GM18517 (cell line): Measurements from ENCODE around the gene IFIT1B.
"Not testable (repeated sequence)": the region's sequence is repeated elsewhere in the genome, so short reads cannot be mapped to it uniquely, and the experiment has no call there.

Source experiments
- ATAC-seq: cut with Tn5 transposase; IDR thresholded peaks from one replicate; pipeline ENCODE4 v1.9.1; 2021; ENCODE audit warnings: mild to moderate bottlenecking, moderate library complexity; ENCODE audit not compliant: unreplicated experiment

The IFIT1B gene, protein sequence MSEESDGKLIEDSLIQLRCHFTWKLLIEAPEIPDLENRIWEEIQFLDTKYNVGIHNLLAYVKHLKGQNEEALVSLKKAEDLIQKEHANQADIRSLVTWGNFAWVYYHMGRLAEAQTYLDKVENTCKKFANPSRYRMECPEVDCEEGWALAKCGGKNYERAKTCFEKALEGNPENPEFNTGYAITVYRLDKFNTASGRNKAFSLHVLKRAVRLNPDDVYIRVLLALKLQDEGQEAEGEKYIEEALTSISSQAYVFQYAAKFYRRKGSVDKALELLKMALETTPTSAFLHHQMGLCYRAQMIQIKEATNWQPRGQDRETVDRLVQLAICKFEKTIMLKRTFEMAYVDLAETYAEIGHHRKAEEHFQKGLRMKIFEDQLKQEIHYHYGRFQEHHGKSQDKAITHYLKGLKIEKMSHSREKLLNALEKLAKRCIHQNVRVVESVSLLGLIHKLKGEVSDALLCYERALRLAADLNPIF

DNA sequence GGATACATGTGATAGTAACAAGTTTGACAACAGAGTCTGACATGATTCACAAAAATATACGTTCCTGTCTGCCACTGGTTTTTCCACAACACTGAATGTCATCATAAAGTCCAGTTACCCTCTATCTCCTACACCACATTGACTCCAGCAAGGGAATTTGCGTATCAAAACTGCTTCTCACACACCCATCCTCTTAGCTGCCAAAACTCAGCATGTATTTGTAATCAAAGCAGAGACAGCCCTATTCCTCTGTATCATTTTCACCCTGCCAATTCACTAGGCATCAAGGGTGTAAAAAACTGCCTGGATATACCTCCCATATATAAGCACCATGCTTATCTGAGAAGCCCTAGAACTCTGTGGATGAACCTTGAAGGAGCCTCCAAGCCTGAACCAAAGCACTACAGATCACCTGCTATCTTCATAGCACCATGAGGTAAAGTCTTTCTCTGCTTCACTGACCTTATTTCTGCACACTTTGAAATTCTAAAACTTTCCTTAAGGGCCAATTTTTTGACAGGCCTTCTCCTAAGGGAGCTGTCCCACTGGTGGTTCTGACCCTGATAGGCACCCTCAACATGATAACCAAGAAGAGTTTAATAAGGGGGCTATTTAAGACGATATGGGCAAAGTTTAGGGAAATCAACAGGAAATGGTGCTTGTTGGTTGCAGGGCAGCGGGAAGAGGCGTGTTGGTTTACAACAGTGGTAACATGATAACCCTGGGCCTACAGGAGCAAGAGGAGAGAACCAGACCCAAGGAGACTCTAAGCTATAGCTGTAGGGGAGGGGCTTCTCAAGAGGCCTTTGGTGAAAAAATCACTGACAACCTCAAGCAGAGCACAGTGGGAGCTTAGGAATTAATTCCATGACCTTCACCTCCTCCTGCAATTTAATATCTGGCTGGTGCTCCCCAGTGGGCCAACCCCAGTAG lies at the start of gene IFIT1B:
TSS of gene IFIT1B (plus strand) at position 352 of the 933 bp plus-strand sequence. CDS start at position 432, 80 bp downstream.
- ATAC-seq, result no peak

DNA sequence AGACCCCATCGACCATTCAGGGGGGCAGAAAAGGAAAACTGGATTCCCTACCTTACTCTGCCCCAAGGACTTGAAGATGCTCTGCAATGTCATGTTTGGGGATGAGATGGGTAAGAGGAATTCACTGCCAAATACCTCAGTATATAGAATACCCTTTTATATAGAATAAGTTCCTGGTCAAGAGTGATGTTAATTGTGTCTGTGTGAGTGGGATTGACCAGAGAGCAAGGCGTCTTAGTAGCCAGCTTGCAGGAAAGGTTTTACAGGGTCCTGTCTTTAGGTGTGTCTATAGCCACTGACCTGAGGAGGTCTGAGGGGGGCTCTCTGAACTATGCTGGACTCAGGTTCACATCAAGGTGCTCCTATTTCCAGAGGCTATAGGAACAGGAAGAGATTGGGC lies 48.7 kb upstream of the IFIT1B start:
- no peak for ATAC-seq

DNA sequence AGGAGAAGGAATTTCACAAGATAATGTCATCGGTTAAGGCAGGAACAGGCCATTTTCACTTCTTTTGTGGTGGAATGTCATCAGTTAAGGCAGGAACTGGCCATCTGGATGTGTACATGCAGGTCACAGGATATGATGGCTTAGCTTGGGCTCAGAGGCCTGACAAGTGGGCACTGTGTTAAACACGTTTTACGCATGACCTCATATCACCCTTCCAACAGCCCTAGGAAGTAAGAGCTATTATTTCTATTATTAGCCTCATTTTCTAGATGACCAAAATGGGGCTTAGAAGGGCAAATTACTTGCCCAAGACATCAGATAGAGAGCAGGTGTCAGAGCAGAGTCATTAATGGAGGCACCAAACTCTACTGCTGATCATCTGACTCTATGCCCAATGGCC lies 47.8 kb upstream of the IFIT1B start:
- ATAC-seq, result not testable (repeated sequence)

- ATAC-seq, result no peak
Measured at GRCh38 chr10:89330537-89331212, 47.2 kb upstream of the IFIT1B start.

DNA sequence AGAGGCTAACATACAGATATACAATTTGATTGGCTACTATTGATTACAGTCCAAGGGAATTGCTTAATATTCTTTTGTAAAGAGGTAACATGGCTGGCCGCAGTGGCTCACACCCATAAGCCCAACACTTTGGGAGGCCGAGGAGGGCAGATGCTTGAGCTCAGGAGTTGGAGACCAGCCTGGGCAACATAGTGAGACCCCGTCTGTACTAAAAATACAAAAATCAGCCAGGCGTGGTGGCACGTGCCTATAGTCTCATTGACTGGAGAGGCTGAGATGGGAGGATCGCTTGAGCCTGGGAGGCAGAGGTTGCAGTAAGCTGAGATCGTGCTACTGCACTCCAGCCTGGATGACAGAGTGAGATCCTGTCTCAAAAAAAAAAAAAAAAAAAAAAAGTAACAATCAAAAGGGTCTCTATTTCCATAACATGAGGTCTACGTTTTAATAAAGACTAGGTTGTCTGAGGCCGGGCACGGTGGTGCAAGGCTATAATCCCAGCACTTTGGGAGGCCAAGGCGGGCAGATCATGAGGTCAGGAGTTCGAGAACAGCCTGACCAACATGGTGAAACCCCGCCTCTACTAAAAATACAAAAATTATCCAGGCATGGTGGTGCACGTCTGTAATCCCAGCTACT lies 46.3 kb upstream of the IFIT1B start:
- ATAC-seq, result not testable (repeated sequence)

DNA sequence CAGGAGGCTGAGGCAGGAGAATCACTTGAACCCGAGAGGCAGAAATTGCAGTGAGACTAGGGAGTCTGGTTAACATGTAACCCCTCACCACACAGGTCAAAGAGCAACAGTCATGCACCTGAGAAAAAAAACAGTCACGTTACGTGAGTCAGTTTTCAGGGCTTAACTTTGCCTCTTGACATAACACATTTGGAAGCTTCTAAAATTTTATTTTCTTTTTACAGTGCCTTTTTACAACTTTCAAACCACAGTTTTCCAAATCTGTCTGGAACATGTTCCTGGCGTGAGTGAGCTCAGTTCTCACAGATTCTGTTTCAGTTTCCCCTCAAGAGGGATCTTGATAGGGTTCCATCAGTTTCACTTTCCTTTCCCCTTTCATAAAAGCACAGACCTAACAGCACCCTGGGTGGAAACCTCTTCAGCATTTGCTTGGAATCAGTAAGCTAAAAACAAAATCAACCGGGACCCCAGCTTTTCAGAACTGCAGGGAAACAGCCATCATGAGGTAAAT lies 45.7 kb upstream of the IFIT1B start:
- peak; percentile 43 for ATAC-seq

DNA sequence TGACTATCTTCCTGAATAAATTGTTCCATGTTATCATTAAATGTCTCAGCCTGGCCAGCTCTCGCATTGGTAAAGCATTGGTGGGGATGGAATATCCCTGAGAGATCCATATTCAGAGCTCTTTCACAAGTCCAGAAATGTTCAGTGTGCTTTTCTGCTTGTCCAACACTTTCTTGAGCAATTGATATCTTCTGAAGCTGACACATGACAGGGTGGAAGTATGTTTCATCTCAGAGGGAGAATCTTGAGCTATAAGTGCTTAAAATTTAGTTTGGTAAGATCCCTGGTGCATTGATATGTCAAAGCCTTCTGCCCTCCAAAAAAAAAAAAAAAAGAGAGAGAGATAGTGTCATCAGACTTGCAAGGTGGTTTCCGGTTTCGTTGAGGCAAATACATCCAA lies 42.6 kb upstream of the IFIT1B start:
- no peak for ATAC-seq

DNA sequence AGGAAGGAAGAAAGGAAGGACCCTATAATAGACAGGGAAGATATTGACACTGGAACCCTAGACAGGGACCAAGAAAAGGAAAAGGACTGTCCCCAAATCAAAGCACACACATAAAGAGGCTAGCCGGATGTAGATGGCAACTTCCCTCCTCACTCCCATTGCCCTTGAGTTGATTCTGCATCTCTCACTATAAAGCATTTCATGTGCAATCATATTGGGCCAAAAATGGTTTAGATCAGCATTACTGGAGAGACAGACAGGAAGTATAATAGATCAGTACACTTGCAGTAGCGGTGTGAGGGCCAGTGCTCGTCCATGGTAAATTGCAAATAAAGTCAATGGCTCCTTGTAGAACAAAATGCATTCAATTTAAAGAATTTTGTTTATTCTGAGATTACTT lies 41.6 kb upstream of the IFIT1B start:
- no peak for ATAC-seq

GRCh38 chr10:89337484-89337883 lies 40.4 kb upstream of the IFIT1B start:
- ATAC-seq, result no peak

GRCh38 chr10:89338713-89339112 lies 39.1 kb upstream of the IFIT1B start:
- ATAC-seq, result no peak

- no peak for ATAC-seq
Measured at GRCh38 chr10:89339875-89340274, 38.0 kb upstream of the IFIT1B start.

GRCh38 chr10:89341649-89342048 lies 36.2 kb upstream of the IFIT1B start:
- no peak for ATAC-seq

DNA sequence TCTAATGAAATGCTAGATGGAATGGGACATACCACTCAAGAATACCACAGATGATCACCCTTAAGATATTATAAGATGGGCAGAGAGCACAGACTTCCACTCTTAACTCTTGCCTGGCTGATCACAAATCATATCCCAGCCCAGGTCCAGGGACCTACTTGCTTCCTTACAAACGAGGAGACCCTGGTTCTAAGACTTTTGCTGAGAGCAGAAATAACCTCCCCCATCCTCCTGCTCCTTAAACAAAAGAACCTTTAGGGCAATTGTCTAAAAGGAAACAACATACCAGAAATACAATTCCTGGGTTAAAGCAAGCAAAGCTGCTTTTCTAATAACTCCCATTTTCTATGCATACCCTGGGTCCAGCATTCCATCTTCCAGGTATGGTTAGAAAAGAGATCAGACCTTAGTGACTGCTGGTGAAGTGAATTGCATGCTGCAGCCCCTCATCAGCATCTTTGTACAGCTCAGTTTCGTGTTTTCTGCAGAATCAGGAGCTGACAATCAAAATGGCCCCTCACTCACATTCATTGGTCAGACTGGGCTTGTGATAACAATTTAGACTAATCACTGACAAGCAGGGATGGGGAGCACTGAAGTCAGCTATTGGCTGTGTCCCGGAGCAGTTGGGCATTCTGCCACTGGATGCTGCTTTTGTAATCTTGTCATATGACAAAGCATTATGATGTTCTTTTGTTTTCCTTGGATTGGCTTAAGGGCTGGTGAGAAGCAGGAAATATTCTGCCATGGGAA lies 35.5 kb upstream of the IFIT1B start:
- ATAC-seq, result no peak

DNA sequence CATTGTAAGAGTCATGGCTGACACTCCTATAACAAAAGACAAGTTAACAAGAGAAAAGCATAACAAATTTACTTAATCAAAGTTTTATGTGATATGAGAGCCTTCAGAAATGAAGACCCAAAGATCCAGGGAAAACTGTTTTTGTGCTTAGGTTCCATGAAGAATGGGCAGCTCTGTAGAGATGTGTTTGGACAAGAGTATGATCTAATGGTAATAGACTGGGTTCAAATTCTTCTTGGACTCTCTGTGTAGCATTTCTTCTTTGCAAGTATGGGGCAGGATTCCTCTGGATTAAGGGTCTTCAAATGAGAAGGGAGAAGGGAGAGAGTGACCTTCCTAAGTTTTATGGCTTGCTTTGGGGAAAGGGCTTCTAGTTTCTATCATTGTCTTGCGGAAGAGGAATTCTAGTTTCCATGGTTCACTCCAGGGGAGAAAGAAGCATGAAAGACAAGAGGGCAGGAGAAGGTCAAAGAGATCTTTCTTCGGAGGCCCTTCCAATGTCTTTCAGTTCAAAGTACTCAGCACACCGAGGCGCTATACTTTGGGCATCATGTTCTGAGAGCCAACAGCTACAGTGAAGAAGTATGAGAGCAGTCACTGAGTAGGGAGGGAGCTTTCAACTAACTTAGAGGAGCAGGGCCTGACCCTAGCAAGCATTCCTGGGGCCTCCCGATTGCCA lies 34.6 kb upstream of the IFIT1B start:
- no peak for ATAC-seq

- no peak for ATAC-seq
Measured at GRCh38 chr10:89344156-89344555, 33.7 kb upstream of the IFIT1B start.

DNA sequence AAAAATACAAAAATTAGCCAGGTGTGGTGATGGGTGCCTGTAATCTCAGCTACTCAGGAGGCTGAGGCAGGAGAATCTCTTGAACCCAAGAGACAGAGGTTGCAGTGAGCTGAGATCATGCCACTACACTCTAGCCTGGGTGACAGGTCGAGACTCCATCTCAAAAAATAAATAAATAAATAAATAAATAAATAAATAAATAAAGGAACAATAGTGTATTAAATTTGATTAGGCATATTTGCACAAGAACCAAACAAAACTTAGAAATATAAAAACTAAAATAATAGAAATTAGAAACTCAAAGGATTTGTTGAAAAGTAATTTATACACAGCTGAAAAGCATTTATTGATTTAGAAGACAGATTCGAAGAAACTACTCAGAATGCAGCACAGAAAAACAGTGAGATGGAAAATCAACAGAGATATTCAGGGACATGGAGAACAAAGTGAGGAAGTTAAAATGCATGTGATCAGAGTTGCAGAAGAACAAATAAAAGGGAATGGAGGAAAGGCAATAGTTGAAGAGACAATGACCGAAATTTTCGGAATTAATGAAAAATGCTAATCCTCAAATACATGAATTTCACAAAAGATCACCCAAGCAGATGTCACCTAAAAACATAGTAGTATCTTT lies 32.4 kb upstream of the IFIT1B start:
- ATAC-seq, result no peak

DNA sequence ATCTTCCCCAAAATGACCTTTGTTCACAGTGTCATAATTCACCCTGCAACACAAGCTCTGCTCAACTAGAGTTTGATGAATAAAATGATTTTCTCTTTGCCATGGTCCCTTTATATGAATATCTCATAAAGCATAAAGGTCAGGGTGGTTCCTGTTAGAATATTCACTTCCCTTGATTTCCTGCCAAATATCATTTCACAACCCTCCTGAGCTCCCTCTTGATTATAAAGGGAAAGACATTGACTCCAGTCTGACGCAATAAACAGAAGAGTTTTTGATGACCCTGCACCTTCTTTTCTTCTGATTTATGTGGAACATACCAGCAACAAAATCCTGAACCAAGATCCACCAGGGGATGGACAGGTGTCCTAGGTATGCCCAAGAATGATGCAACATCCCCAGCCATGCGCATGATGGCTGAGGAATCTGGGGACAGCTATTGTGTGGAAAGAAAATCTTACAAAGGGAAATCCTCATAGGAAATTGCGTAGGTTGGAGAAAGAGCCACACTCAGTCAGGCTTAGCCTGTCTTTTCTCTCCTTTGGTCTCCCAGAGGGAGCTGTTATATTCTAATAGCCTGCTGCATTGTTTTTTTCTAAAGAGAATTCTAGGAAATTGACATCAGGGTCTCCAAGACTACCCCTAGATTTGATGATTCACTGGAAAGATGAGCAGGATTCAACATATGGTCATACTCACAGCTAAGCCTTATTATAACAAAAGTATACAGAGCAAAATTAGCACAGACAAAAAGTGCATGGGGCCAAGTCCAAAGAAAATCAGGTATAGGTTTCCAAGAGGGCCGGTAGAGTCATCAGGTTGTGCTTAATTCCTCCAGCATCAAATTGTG lies 31.2 kb upstream of the IFIT1B start:
- ATAC-seq, result no peak
